Measurements from ENCODE around the gene PMP22.

PMP22 gene

GRCh38 chr17:15265131-15265530 lies at the start of gene PMP22:
Gene PMP22, minus strand, starts transcription at chr17:15265326. Its CDS starts 4,599 bp downstream, at chr17:15260727.
- DNase-seq = no peak

- no peak for DNase-seq
Measured at GRCh38 chr17:15311996-15312395, 46.9 kb upstream of the PMP22 start.

GRCh38 chr17:15309793-15310192 lies 44.7 kb upstream of the PMP22 start:
- DNase-seq = no peak

- DNase-seq = no peak
Measured at GRCh38 chr17:15309236-15309635, 44.1 kb upstream of the PMP22 start.

GRCh38 chr17:15308758-15309157 lies 43.6 kb upstream of the PMP22 start:
- DNase-seq = no peak

- DNase-seq = no peak
Measured at GRCh38 chr17:15307710-15308111, 42.6 kb upstream of the PMP22 start.

- no peak for DNase-seq
Measured at GRCh38 chr17:15303851-15304250, 38.7 kb upstream of the PMP22 start.

GRCh38 chr17:15303268-15303667 lies 38.1 kb upstream of the PMP22 start:
- no peak for DNase-seq

GRCh38 chr17:15301845-15302244 lies 36.7 kb upstream of the PMP22 start:
- no peak for DNase-seq

GRCh38 chr17:15298176-15298575 lies 33.0 kb upstream of the PMP22 start:
- DNase-seq = no peak

- DNase-seq = no peak
Measured at GRCh38 chr17:15293558-15293957, 28.4 kb upstream of the PMP22 start.

GRCh38 chr17:15291674-15292361 lies 26.7 kb upstream of the PMP22 start:
- DNase-seq = no peak

- no peak for DNase-seq
Measured at GRCh38 chr17:15290605-15291004, 25.5 kb upstream of the PMP22 start.

GRCh38 chr17:15289285-15290183 lies 24.4 kb upstream of the PMP22 start:
- DNase-seq = no peak

GRCh38 chr17:15288859-15289258 lies 23.7 kb upstream of the PMP22 start:
- no peak for DNase-seq

GRCh38 chr17:15287538-15288267 lies 22.6 kb upstream of the PMP22 start:
- no peak for DNase-seq

- no peak for DNase-seq
Measured at GRCh38 chr17:15285466-15285865, 20.3 kb upstream of the PMP22 start.

GRCh38 chr17:15284537-15284936 lies 19.4 kb upstream of the PMP22 start:
- no peak for DNase-seq

- DNase-seq = no peak
Measured at GRCh38 chr17:15284107-15284506, 19.0 kb upstream of the PMP22 start.

- DNase-seq = no peak
Measured at GRCh38 chr17:15281909-15282308, 16.8 kb upstream of the PMP22 start.

- no peak for DNase-seq
Measured at GRCh38 chr17:15278924-15279477, 13.9 kb upstream of the PMP22 start.

GRCh38 chr17:15278380-15278779 lies 13.3 kb upstream of the PMP22 start:
- no peak for DNase-seq

- DNase-seq = no peak
Measured at GRCh38 chr17:15274017-15274416, 8.9 kb upstream of the PMP22 start.
